ENCODE data around the gene CRYGC. TPM values are rescaled to one million over a fixed set of nuclear protein-coding genes. Genes with fewer than 3 reads are reported as not detected.
"Not testable (repeated sequence)": the region's sequence is repeated elsewhere in the genome, so short reads cannot be mapped to it uniquely, and the experiment has no call there.

The CRYGC gene
- total and polyA plus RNA-seq, 2 donors (not counting 3 experiments of a cell fraction or from before 2014, with no cell fraction given): not detected

- Histone ChIP-seq H3K4me3 (replicated peaks in 1 of 3; ENCODE audit: insufficient read depth in 1 of 3, low read depth in 1 of 3, low read length in 3 of 3) (no peak overlapping the region), H3K27me3 (ENCODE audit: control insufficient read depth in 2 of 2, insufficient read depth in 2 of 2, low read length in 2 of 2) (peaks cover 2 to 9% of the 10 kb centered on the region in 2 experiments), H3K4me2 (ENCODE audit: insufficient read depth, low read length) (no peak overlapping the region), H3K36me3 (ENCODE audit: control insufficient read depth in 2 of 2, extremely low read depth in 1 of 2, insufficient read depth in 2 of 2, low read length in 2 of 2) (no peaks in the 10 kb centered on the region), H3K27ac (ENCODE audit: insufficient read depth, low read depth, low read length) (no peak overlapping the region), H3K9me3 (replicated peaks; ENCODE audit: control insufficient read depth, insufficient read depth, low read length) (no peaks in the 10 kb centered on the region), H3K79me2 (ENCODE audit: control insufficient read depth, insufficient read depth, low read length) (no peaks in the 10 kb centered on the region), H3K9me1 (replicated peaks; ENCODE audit: control insufficient read depth, extremely low read depth, insufficient read depth, low read length) (no peaks in the 10 kb centered on the region), H2AFZ (ENCODE audit: low read depth, low read length) (no peak overlapping the region), H3K4me1 (ENCODE audit: control insufficient read depth, extremely low read depth, insufficient read depth, low read length) (no peaks in the 10 kb centered on the region), H4K20me1 (replicated peaks; ENCODE audit: control insufficient read depth, extremely low read depth, insufficient read depth, low read length) (no peaks in the 10 kb centered on the region), H3K9ac (replicated peaks; ENCODE audit: extremely low read depth, insufficient read depth, low read length) (no peak overlapping the region)
- dilution Hi-C loops (cut with MboI; ENCODE audit: extremely low pct_ligation_motif_present, low sequenced_read_pairs): no loop called here
- FAIRE-seq (no peak), DNase-seq (ENCODE audit: low read depth, low spot score) (no peak)
- ChIA-PET POLR2A (no interaction called here), CTCF (no interaction called here)
- intact Hi-C loops (cut with micrococcal nuclease): no loop called here
- BruUV-seq (replicated peaks): no TSS peak
- TF ChIP-seq JUN (IDR thresholded peaks at IDR 0.05; ENCODE audit: borderline replicate concordance, insufficient read depth, insufficient read length, low read depth) (no peak), POLR2A (IDR thresholded peaks at IDR 0.05; ENCODE audit: low read depth, low read length) (no peak), POLR2AphosphoS5 (IDR thresholded peaks at IDR 0.05; ENCODE audit: insufficient read depth, low read depth, low read length) (no peak), MAX (IDR thresholded peaks at IDR 0.05; ENCODE audit: insufficient read depth, insufficient read length) (no peak), EZH2 (IDR thresholded peaks at IDR 0.05; ENCODE audit: borderline replicate concordance, low read depth, low read length, severe bottlenecking) (no peak), FOS (IDR thresholded peaks at IDR 0.05; ENCODE audit: borderline replicate concordance, insufficient read depth, low read length) (no peak), GATA2 (IDR thresholded peaks at IDR 0.05; ENCODE audit: insufficient read depth, insufficient read length, low read depth, low read length) (no peak), CTCF (IDR thresholded peaks at IDR 0.05; ENCODE audit: extremely low read depth in 1 of 2, insufficient read depth in 1 of 2, low read depth in 1 of 2, low read length in 2 of 2) (no peak), MYC (IDR thresholded peaks at IDR 0.05; ENCODE audit: low read depth, low read length) (no peak)
Observed at GRCh38 chr2:208118918-208119317, 10.7 kb downstream of the CRYGC start.

GRCh38 chr2:208117390-208117789, 12.2 kb downstream of the CRYGC start:
- CTCF ChIA-PET; H4K20me1 ChIP-seq (replicated peaks; ENCODE audit: control insufficient read depth, extremely low read depth, insufficient read depth, low read length); H3K27ac ChIP-seq (ENCODE audit: insufficient read depth, low read depth, low read length); H3K9me3 ChIP-seq (replicated peaks; ENCODE audit: control insufficient read depth, insufficient read depth, low read length); H3K4me3 ChIP-seq (replicated peaks in 1 of 3; ENCODE audit: insufficient read depth in 1 of 3, low read depth in 1 of 3, low read length in 3 of 3); H3K9me1 ChIP-seq (replicated peaks; ENCODE audit: control insufficient read depth, extremely low read depth, insufficient read depth, low read length); H2AFZ ChIP-seq (ENCODE audit: low read depth, low read length); H3K79me2 ChIP-seq (ENCODE audit: control insufficient read depth, insufficient read depth, low read length); POLR2A ChIA-PET; H3K4me2 ChIP-seq (ENCODE audit: insufficient read depth, low read length); FAIRE-seq; H3K4me1 ChIP-seq (ENCODE audit: control insufficient read depth, extremely low read depth, insufficient read depth, low read length); BruUV-seq (replicated peaks); H3K9ac ChIP-seq (replicated peaks; ENCODE audit: extremely low read depth, insufficient read depth, low read length); H3K36me3 ChIP-seq (ENCODE audit: control insufficient read depth in 2 of 2, extremely low read depth in 1 of 2, insufficient read depth in 2 of 2, low read length in 2 of 2); intact Hi-C loops (cut with micrococcal nuclease); dilution Hi-C loops (cut with MboI; ENCODE audit: extremely low pct_ligation_motif_present, low sequenced_read_pairs); DNase-seq (ENCODE audit: low read depth, low spot score): not testable (repeated sequence)
- peaks cover 11 to 18% of the 10 kb centered on the region in 2 experiments for H3K27me3 ChIP-seq (ENCODE audit: control insufficient read depth in 2 of 2, insufficient read depth in 2 of 2, low read length in 2 of 2)
